Loucy (cell line): ENCODE data around the gene SPEF2.

ENCODE experiments used
- CTCF ChIP-seq: fragments of 200-600 bp; sonication (generic); conservative IDR thresholded peaks from 2 replicates; pipeline ENCODE4 v1.5.1; 2014; ENCODE audit warnings: mild to moderate bottlenecking, antibody characterized with exemption, low read length
- EZH2phosphoT487 ChIP-seq: fragments of 200-600 bp; IDR thresholded peaks from 2 replicates; pipeline ENCODE4 v1.6.1; 2018; ENCODE audit warnings: antibody characterized with exemption, mild to moderate bottlenecking, moderate library complexity, borderline replicate concordance

- TF ChIP-seq CTCF = no peak
- TF ChIP-seq EZH2phosphoT487 = no peak
Observed at GRCh38 chr5:35762368-35762767, 144.7 kb downstream of the SPEF2 start.
